ENCODE results near the gene SPTBN5.

DNA sequence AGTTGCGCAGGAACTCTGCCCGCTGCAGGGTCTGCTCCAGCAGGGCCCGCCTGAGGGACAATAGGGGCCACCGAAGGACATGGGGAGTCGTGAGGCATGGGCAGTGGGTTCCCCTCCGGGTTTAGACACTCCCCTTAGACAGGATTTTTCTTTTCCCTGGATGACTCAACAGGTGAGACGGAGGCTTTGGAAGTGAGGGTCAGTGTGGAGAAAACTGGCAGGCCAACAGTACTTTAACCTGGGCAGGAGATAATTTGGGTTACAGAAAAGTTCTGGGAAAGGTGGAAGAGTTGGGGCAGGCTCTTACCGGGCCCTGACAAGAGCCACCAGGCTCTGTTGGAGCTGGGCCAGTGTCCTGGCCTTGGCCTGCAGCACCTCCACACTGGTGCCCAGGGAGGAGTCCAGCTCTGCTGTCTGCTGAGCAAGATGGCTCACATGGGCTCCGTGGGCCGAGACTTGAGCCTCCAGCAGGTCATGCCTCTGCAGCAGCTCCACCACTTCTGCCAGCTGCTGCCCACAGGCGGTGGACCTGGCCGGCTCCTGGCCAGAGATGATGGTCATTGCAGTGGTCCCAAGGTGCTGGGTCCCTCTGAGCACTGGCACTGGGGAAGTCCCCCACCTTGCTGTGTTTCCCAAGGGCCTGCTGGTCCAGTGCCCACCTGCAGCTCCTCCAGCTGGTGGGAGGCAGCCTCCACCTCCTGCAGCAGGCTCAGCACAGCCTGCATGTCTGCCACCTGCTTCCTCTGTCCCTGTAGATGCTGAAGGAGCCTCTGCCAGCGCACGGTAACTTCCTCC lies 11.0 kb downstream of the SPTBN5 start:
- TF ChIP-seq, protein P1, sequence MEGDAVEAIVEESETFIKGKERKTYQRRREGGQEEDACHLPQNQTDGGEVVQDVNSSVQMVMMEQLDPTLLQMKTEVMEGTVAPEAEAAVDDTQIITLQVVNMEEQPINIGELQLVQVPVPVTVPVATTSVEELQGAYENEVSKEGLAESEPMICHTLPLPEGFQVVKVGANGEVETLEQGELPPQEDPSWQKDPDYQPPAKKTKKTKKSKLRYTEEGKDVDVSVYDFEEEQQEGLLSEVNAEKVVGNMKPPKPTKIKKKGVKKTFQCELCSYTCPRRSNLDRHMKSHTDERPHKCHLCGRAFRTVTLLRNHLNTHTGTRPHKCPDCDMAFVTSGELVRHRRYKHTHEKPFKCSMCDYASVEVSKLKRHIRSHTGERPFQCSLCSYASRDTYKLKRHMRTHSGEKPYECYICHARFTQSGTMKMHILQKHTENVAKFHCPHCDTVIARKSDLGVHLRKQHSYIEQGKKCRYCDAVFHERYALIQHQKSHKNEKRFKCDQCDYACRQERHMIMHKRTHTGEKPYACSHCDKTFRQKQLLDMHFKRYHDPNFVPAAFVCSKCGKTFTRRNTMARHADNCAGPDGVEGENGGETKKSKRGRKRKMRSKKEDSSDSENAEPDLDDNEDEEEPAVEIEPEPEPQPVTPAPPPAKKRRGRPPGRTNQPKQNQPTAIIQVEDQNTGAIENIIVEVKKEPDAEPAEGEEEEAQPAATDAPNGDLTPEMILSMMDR (IDR thresholded peaks at IDR 0.05): no peak
- no peak for TF ChIP-seq POLR2A (IDR thresholded peaks at IDR 0.05)
